K562 (cell line): ENCODE measurements around the gene FCAMR. TPM values are rescaled to one million over a fixed set of nuclear protein-coding genes. Genes with fewer than 3 reads are reported as not detected.

ENCODE experiments used
- ARNT ChIP-seq, 2 experiments: fragments of 450-650 bp; IDR thresholded peaks; 2 replicates each; pipeline ENCODE4 v1.6.1; 2016; ENCODE audit warnings: mild to moderate bottlenecking in 1 of 2
- ASH1L ChIP-seq: fragments of 450-650 bp; IDR thresholded peaks from 2 replicates; pipeline ENCODE4 v1.6.1; 2018; ENCODE audit warnings: borderline replicate concordance, mild to moderate bottlenecking, low read depth; ENCODE audit not compliant: partially characterized antibody
- ATF1 ChIP-seq, 2 experiments: fragments of 450-650 bp in 1 of 2; IDR thresholded peaks; 2 replicates each; pipeline ENCODE4 v1.6.1; 2016; ENCODE audit warnings: missing compliant biosample characterization in 1 of 2, missing genetic modification characterization in 1 of 2
- BRCA1 ChIP-seq, 2 experiments: fragments of 450-650 bp in 1 of 2; sonication (generic) in 1 of 2; formaldehyde crosslinking in 1 of 2; IDR thresholded peaks; 2 replicates each; pipeline versions ENCODE4 v1.5.0 to v1.6.1; 2017 to 2020; ENCODE audit warnings: mild to moderate bottlenecking in 1 of 2, missing genetic modification reagents in 1 of 2
- DNMT1 ChIP-seq: fragments of 450-650 bp; IDR thresholded peaks from 2 replicates; pipeline ENCODE4 v1.6.1; 2016; ENCODE audit warnings: antibody characterized with exemption, mild to moderate bottlenecking
- EP400 ChIP-seq: fragments of 450-650 bp; IDR thresholded peaks from 2 replicates; pipeline ENCODE4 v1.6.1; 2017; ENCODE audit warnings: antibody characterized with exemption, mild to moderate bottlenecking, moderate library complexity
- FOXK2 ChIP-seq, 2 experiments: fragments of 450-650 bp; IDR thresholded peaks in 1 of 2; conservative IDR thresholded peaks in 1 of 2; 2 replicates each; pipeline ENCODE4 v1.6.1; 2016; ENCODE audit warnings: low read depth in 2 of 2, mild to moderate bottlenecking in 1 of 2
- HNRNPUL1 ChIP-seq: fragments of 200-400 bp; formaldehyde crosslinking; IDR thresholded peaks from 2 replicates; pipeline ENCODE4 v1.6.1; 2017; ENCODE audit warnings: low read length
- JUND ChIP-seq, 2 experiments: IDR thresholded peaks; 2 replicates in 1 of 2; 3 replicates in 1 of 2; pipeline ENCODE4 v1.6.1; 2011; ENCODE audit warnings: borderline replicate concordance in 2 of 2, low read depth in 2 of 2, low read length in 2 of 2, improper control_type of control experiment in 1 of 2, missing biosample characterization in 1 of 2, missing genetic modification characterization in 1 of 2, missing genetic modification reagents in 1 of 2
- OTX1 ChIP-seq: fragments of 450-650 bp; formaldehyde crosslinking; IDR thresholded peaks from 2 replicates; pipeline ENCODE4 v1.4.0; 2022; ENCODE audit warnings: mild to moderate bottlenecking
- POLR2AphosphoS5 ChIP-seq: IDR thresholded peaks from 2 replicates; pipeline ENCODE4 v1.6.1; 2011; ENCODE audit warnings: mild to moderate bottlenecking, low read depth, low read length, moderate library complexity; ENCODE audit not compliant: control insufficient read depth, insufficient read depth
- PYGO2 ChIP-seq: fragments of 450-650 bp; IDR thresholded peaks from 2 replicates; pipeline ENCODE4 v1.6.1; 2016; ENCODE audit warnings: mild to moderate bottlenecking, missing genetic modification characterization, moderate library complexity, missing compliant biosample characterization
- RBM14 ChIP-seq: fragments of 200-400 bp; formaldehyde crosslinking; IDR thresholded peaks from 2 replicates; pipeline ENCODE4 v1.6.1; 2018; ENCODE audit warnings: low read depth, mild to moderate bottlenecking, low read length, moderate library complexity, borderline replicate concordance; ENCODE audit not compliant: insufficient read depth
- SIN3A ChIP-seq, 2 experiments: fragments of 150-350 bp in 1 of 2; IDR thresholded peaks; 2 replicates each; pipeline ENCODE4 v1.6.1; 2011 to 2016; ENCODE audit warnings: borderline replicate concordance in 2 of 2, low read depth in 2 of 2, low read length in 2 of 2, mild to moderate bottlenecking in 2 of 2, moderate library complexity in 2 of 2; ENCODE audit not compliant: control insufficient read depth in 1 of 2
- TAL1 ChIP-seq: fragments of 450-650 bp; IDR thresholded peaks from 2 replicates; pipeline ENCODE4 v1.6.1; 2016; ENCODE audit warnings: mild to moderate bottlenecking
- ZNF316 ChIP-seq: fragments of 450-650 bp; IDR thresholded peaks from 2 replicates; pipeline ENCODE4 v1.6.1; 2016
- ZNF785 ChIP-seq: fragments of 250-450 bp; sonication (Bioruptor Pico); IDR thresholded peaks from 2 replicates; pipeline ENCODE4 v1.4.0; 2020; ENCODE audit warnings: mild to moderate bottlenecking
- polyA plus RNA-seq, 8 experiments: library from polyadenylated mRNA; depleted of rRNA in 4 of 8; stranded (reverse) in 5 of 8; unstranded in 3 of 8; fragments of >200 nt; fragmentation: Nextera tagmentation in 2 of 8; fragmentation: Illumina TruSeq in 1 of 8; extraction: Ambion mirVana in 2 of 8; extraction: Trizol in 1 of 8; gene quantifications; 2 replicates each; pipeline versions ENCODE4 v1.2.1 to v1.2.3, GENCODE V29; 2011 to 2014; ENCODE audit warnings: inconsistent platforms in 1 of 8, missing spikeins in 1 of 8
- total RNA-seq, 7 experiments: library from RNA; depleted of rRNA in 6 of 7; stranded (reverse); fragments of >200 nt in 6 of 7; fragmentation: Illumina TruSeq in 2 of 7; extraction: Trizol in 2 of 7; gene quantifications; 2 replicates each; pipeline versions ENCODE4 v1.2.1 to v1.2.3, GENCODE V29; 2011 to 2021; ENCODE audit warnings: low replicate concordance in 1 of 7
- TF ChIP-seq, protein P1 (sequence below): fragments of 250-450 bp; sonication (Bioruptor Pico); IDR thresholded peaks from 2 replicates; pipeline ENCODE4 v1.5.0; 2020; ENCODE audit warnings: mild to moderate bottlenecking
- TF ChIP-seq, protein P2 (sequence below): sonication (generic); IDR thresholded peaks from 2 replicates; pipeline ENCODE4 v1.6.1; 2016
- TF ChIP-seq, protein P3 (sequence below): fragments of 450-650 bp; IDR thresholded peaks from 2 replicates; pipeline ENCODE4 v1.6.1; 2016

The FCAMR gene
- total and polyA plus RNA-seq, 9 of the 15 experiments (the other 6 are each of a cell fraction or from before 2014, with no cell fraction given), result not detected

GRCh38 chr1:207017615-207018559 is 47.6 kb upstream of the FCAMR start (continued):
- TF ChIP-seq POLR2AphosphoS5, result peak; percentile 97
- no peak for TF ChIP-seq ZNF785 (CRISPR knock-in tag)
- TF ChIP-seq RBM14, result no peak
- peak; percentile 56 for TF ChIP-seq ZNF316
- TF ChIP-seq, protein P1, sequence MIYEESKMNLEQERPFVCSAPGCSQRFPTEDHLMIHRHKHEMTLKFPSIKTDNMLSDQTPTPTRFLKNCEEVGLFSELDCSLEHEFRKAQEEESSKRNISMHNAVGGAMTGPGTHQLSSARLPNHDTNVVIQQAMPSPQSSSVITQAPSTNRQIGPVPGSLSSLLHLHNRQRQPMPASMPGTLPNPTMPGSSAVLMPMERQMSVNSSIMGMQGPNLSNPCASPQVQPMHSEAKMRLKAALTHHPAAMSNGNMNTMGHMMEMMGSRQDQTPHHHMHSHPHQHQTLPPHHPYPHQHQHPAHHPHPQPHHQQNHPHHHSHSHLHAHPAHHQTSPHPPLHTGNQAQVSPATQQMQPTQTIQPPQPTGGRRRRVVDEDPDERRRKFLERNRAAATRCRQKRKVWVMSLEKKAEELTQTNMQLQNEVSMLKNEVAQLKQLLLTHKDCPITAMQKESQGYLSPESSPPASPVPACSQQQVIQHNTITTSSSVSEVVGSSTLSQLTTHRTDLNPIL (CRISPR knock-in tag), result no peak
- no peak for TF ChIP-seq OTX1 (CRISPR knock-in tag)
- no peak for TF ChIP-seq ATF1 (CRISPR knock-in tag; IDR thresholded peaks at IDR 0.05)
- TF ChIP-seq ATF1 (tag; IDR thresholded peaks at IDR 0.05), result peak; percentile 77; the same call in 1 of the 2 replicates
- no peak for TF ChIP-seq DNMT1
- peak; percentile 88 for TF ChIP-seq JUND (IDR thresholded peaks at IDR 0.05; ENCODE audit: borderline replicate concordance, low read depth, low read length)
- peak; percentile 84; the same call in 2 of the 3 replicates for TF ChIP-seq JUND (tag; IDR thresholded peaks at IDR 0.05; ENCODE audit: borderline replicate concordance, low read depth, low read length)
- peak; percentile 60 to 70 for TF ChIP-seq FOXK2 (conservative IDR thresholded peaks at IDR 0.05 in 1 of 2, IDR thresholded peaks at IDR 0.05 in 1 of 2; ENCODE audit: low read depth in 2 of 2)
- TF ChIP-seq, protein P2, sequence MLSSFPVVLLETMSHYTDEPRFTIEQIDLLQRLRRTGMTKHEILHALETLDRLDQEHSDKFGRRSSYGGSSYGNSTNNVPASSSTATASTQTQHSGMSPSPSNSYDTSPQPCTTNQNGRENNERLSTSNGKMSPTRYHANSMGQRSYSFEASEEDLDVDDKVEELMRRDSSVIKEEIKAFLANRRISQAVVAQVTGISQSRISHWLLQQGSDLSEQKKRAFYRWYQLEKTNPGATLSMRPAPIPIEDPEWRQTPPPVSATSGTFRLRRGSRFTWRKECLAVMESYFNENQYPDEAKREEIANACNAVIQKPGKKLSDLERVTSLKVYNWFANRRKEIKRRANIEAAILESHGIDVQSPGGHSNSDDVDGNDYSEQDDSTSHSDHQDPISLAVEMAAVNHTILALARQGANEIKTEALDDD, result peak; percentile 86
- TF ChIP-seq PYGO2, result no peak
- TF ChIP-seq SIN3A (IDR thresholded peaks at IDR 0.05; ENCODE audit: borderline replicate concordance in 2 of 2, control insufficient read depth in 1 of 2, low read depth in 2 of 2, low read length in 2 of 2), result no peak; a peak in 1 of 4 replicates
- TF ChIP-seq, protein P3, sequence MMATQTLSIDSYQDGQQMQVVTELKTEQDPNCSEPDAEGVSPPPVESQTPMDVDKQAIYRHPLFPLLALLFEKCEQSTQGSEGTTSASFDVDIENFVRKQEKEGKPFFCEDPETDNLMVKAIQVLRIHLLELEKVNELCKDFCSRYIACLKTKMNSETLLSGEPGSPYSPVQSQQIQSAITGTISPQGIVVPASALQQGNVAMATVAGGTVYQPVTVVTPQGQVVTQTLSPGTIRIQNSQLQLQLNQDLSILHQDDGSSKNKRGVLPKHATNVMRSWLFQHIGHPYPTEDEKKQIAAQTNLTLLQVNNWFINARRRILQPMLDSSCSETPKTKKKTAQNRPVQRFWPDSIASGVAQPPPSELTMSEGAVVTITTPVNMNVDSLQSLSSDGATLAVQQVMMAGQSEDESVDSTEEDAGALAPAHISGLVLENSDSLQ, result peak; percentile 96
- peak; percentile 78 to 97; a peak in 3 of 4 replicates for TF ChIP-seq ARNT (IDR thresholded peaks at IDR 0.05)
- TF ChIP-seq BRCA1 (IDR thresholded peaks at IDR 0.05), result no peak
- TF ChIP-seq BRCA1 (CRISPR knock-in tag; IDR thresholded peaks at IDR 0.05), result no peak
- peak; percentile 98 for TF ChIP-seq TAL1
- peak; percentile 72 for TF ChIP-seq EP400
- no peak for TF ChIP-seq HNRNPUL1
- no peak for TF ChIP-seq ASH1L
